GM12891 (cell line): Measurements from ENCODE around the gene PITX2. TPM values are rescaled to one million over a fixed set of nuclear protein-coding genes. Genes with fewer than 3 reads are reported as not detected.

Source experiments
- DNase-seq: peaks from one replicate; pipeline ENCODE4 v3.0.0; 2011; ENCODE audit warnings: low spot score; ENCODE audit not compliant: insufficient read length
- FAIRE-seq: peaks from 2 replicates; lab custom pipeline; 2011; peaks lifted over from hg19 to GRCh38; lab: Jason Lieb, UNC
- PAX5 ChIP-seq: IDR thresholded peaks from 2 replicates; pipeline ENCODE4 v1.6.1; 2011; ENCODE audit warnings: low read length, moderate library complexity, mild to moderate bottlenecking; ENCODE audit not compliant: insufficient read depth, severe bottlenecking
- POLR2A ChIP-seq: IDR thresholded peaks from 2 replicates; pipeline ENCODE4 v1.6.1; 2011; ENCODE audit warnings: low read depth, low read length, control low read depth
- POLR2AphosphoS5 ChIP-seq: IDR thresholded peaks from 2 replicates; pipeline ENCODE4 v1.6.1; 2011; ENCODE audit warnings: low read depth, low read length, control low read depth
- POU2F2 ChIP-seq: IDR thresholded peaks from 2 replicates; pipeline ENCODE4 v1.6.1; 2011; ENCODE audit warnings: low read depth, mild to moderate bottlenecking, control low read depth, low read length, moderate library complexity
- SPI1 ChIP-seq: IDR thresholded peaks from 2 replicates; pipeline ENCODE4 v1.6.1; 2011; ENCODE audit warnings: low read depth, low read length, control low read depth
- TAF1 ChIP-seq: IDR thresholded peaks from 2 replicates; pipeline ENCODE4 v1.6.1; 2011; ENCODE audit warnings: low read depth, low read length, control low read depth
- polyA plus RNA-seq: library from polyadenylated mRNA; unstranded; fragments of >200 nt; gene quantifications from one replicate; pipeline ENCODE4 v1.2.1, GENCODE V29; 2012; ENCODE audit warnings: low read depth, missing spikeins, inconsistent platforms; ENCODE audit not compliant: missing spikeins

Gene PITX2
- polyA plus RNA-seq: not detected

DNA sequence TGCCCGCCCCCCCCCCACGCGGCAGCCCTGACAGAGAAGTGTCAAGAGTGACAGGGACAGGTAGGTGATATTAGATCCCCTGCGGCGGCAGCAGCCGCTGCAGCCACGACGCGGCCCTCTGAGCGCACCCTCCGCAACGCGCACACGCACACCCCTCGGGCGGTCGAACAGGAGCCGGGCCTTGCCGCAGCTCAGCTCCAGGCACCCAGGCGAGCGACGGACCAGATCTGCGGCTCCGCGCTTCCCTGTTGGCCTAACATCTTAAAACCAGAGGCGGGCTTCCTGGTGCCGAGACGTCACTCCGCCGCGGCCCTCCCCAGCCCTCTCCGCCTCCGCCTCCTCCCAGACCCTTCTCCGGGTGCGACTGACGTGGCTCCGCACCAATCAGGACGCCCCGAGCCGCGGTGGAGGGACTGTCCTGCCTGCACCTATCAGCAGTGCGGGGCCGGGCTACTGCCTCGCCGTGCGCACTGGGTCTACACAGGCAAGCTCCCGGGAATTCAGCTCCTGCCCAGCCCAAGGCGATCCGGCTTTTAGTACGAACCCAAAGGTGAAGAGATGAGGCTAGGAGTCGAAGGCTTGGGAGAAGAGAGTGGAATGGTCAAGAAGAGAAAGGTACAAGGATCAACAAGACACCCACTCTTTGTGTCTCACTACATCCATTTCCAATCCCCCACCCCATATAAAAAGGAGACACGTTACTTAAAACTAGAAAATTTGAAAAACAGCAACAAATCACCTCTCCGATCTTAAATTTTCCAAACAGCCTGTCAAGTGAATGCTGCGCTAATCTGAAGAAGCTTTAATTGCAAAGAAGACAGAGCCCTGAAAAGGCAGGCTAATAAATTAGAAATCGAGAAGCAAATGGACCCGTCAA, at the start of gene PITX2:
Gene PITX2, minus strand, starts transcription at position 237 of the 877 bp plus-strand sequence. CDS start 617 bp downstream, outside the sequence.
- DNase-seq (no peak), FAIRE-seq (no peak)
- TF ChIP-seq SPI1: no peak
- no peak for TF ChIP-seq PAX5
- TF ChIP-seq POLR2A: no peak
- TF ChIP-seq TAF1: no peak
- no peak for TF ChIP-seq POU2F2
- no peak for TF ChIP-seq POLR2AphosphoS5

DNA sequence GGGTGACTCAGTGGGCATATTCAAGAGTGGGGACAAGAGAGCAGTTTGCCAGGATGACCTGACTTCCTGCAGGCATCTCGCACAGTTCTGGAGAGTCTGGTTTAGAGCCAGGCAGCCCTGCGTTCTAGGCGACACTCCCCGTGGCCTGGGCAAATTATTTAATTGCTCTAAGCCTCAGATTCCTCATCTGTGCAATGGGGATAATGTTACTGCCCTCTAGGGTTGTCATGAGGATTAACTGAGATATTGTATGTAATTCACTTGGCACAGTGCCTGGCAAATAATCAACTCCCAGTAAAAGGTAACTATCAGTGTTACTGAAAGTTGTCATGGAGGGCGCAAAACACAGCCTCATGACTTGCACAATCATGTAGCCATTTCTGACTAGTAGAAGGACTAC, 48.8 kb upstream of the PITX2 start:
- no peak for TF ChIP-seq SPI1
- TF ChIP-seq POLR2AphosphoS5: no peak
- TF ChIP-seq POLR2A: no peak
- TF ChIP-seq POU2F2: no peak
- no peak for TF ChIP-seq PAX5
- no peak for TF ChIP-seq TAF1
- DNase-seq (no peak), FAIRE-seq (no peak)

DNA sequence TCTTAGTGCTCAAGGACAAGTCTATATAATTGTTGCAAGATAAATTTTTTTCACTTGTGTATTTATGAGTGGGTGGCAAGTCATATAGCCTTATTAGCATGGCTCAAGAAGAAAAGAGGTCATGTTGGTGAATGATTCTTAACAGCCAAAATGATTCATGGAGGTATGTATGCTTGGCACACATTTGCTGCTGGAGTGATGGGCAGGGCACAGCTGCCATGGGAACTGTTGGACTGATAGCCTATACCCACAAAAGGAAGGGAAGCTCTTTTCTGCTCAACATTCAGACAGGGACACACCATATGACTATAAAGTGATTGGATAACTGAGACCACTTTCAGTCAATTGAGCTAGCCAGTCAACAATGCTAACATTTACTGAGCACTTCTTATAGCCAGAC, 46.8 kb upstream of the PITX2 start:
- FAIRE-seq (no peak), DNase-seq (no peak)
- no peak for TF ChIP-seq SPI1
- TF ChIP-seq TAF1: no peak
- TF ChIP-seq POU2F2: no peak
- no peak for TF ChIP-seq POLR2AphosphoS5
- no peak for TF ChIP-seq PAX5
- TF ChIP-seq POLR2A: no peak

DNA sequence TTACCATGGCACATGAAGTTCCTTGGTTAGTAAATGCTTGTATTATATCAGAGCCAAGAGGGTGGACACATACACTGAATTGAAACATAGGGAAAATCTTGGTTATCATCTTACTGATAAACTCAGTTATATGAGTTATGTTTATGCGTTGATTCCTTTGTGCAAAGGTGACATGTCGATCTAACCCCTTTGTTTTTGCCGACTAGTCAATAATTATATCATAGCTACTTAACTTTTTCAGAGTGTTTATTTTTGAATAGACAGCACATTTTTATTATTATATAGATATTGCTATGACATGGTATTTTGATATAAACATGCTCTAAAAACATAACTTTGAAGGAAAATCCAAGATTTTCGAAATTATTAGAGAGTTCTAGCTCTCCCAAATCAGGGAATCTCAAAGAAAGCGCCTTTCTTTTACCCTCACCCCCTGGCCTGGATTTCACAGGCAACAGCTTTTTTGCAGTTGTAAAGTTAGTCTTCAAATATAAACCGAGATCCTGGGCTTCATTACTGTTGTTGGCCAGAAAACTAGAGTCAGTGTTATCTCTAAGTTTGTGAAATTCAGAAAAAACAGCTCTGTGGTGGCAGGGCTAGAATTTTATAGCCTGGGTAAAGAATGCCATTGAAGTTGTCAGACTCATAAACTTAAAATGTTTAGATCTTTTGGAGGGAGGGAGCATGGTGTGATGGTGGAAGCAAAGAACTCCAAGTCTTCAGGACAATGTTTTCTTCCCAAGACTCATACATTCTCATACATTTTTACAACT, 45.8 kb upstream of the PITX2 start:
- DNase-seq (no peak), FAIRE-seq (no peak)
- TF ChIP-seq POLR2A (no peak), POU2F2 (no peak), TAF1 (no peak), PAX5 (no peak), POLR2AphosphoS5 (no peak), SPI1 (no peak)

DNA sequence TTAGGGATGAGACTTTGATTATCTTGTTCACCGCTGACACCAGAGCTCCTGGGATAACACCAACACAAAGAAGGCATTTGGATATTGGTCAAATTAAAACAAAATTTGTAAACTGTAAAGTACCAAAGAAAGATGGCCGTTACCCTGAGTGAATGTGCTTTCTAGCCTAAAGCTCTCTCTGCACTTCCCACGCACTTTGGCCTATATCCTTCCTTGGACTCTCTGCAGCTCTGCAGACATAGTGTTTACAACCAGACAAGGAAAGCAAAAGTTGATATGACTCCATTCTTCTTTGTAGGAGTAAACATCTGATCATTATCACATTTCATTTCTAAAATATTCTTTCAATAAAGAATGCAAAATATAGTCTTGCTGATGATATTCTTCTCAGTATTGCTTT, 44.8 kb upstream of the PITX2 start:
- TF ChIP-seq POLR2A (no peak), SPI1 (no peak), PAX5 (no peak)
- no peak for FAIRE-seq
- no peak for DNase-seq

DNA sequence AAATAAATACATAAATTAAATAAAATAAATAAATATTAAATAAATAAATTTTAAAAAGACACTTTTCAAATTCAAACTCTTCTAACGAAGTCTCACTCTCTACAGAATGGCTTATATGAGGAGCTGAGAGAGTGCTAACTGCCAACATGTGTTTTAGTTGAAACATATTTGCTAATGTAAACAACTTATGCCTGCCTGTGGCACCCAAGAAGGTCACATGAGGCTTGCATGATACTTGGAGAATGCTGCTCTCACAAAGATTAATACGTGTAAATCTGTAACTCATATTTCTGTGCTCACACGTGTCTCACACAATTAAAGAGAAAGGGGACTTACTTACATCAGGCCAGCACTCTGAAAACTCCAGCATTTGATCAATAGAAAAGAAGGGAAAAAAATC, 43.2 kb upstream of the PITX2 start:
- no peak for DNase-seq
- no peak for FAIRE-seq
- TF ChIP-seq PAX5 (no peak), POLR2AphosphoS5 (no peak), SPI1 (no peak), TAF1 (no peak), POLR2A (no peak), POU2F2 (no peak)

DNA sequence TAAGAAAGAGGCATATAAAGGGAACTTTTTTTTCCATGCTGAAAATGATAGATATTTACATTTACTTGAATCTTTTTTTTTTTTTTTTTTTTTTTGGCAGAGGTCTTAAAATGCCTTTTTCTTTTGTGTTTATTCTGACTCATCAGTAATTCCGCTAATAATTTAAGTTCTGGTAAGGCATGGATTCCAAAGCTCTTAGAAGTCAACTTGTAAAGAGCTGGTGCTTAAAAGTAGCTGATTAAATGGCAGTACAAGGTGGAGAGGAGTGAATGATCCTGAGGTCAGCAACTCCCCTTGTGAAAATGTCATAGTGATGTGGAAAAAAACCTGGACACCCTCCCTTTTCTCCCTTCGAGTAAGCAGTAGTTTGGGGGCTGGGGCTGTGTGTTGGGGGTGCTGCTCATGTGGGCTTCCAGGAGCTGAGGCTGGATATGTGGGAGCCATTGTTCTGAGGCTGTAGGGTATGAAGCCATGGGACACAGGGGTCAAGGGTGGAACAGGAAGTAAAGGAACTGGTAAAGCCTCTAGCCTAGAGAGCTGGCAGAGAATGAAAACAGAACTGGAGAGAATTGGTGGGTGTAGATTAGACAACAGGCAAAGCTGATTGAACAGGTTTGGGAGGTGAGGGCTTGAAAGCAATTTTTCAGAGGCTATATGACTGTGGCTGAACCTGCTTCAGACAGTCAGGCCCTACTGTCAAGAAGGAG, 41.0 kb upstream of the PITX2 start:
- FAIRE-seq (no peak), DNase-seq (no peak)
- TF ChIP-seq POU2F2: no peak
- no peak for TF ChIP-seq POLR2A
- no peak for TF ChIP-seq SPI1
- no peak for TF ChIP-seq PAX5
- TF ChIP-seq TAF1: no peak
- TF ChIP-seq POLR2AphosphoS5: no peak

DNA sequence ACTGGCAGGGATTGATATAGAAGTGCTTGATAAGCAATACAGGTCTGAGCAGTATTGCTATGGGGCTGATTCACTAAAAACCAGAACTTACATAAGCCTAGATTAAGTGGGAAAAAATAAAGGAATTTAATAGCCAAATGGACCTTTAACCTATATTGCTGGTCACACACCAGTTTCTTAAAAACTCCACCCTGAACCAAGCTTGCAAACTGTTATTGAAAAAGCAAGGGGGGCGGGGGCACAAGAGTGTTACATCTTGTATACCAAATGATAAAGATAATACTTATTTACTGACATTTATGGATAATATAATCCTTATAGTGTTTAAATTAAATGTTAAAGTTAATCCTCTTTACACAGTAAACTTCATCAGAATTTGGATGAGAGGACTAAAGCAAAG, 40.3 kb upstream of the PITX2 start:
- FAIRE-seq (no peak), DNase-seq (no peak)
- TF ChIP-seq SPI1 (no peak), POLR2A (no peak), PAX5 (no peak), POU2F2 (no peak), POLR2AphosphoS5 (no peak), TAF1 (no peak)

DNA sequence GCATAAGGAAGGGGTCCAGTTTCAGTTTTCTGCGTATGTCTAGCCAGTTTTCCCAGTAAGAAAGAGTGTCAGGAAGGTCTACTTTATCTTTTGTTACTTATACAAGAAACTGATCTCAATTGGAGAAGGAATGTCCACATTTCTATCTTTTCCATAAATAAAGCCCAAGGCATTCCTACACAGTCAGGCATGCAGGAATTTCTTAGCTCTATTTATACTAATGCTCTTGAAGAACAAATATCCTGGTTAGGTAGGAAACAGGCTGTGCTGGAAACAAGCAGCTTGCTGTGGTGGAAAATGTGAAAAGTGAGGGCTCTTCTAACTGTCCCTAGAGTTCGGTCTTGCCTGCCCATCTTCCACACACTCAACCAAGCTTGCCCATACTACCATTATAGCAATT, 37.9 kb upstream of the PITX2 start:
- FAIRE-seq (no peak), DNase-seq (no peak)
- TF ChIP-seq POLR2A: no peak
- TF ChIP-seq PAX5: no peak
- TF ChIP-seq TAF1: no peak
- TF ChIP-seq SPI1: no peak
- TF ChIP-seq POU2F2: no peak
- TF ChIP-seq POLR2AphosphoS5: no peak
